CMK (cell line): ENCODE results near the gene TULP3.
"Not testable (repeated sequence)": the region's sequence is repeated elsewhere in the genome, so short reads cannot be mapped to it uniquely, and the experiment has no call there.

ENCODE experiments used
- DNase-seq: peaks from one replicate; pipeline ENCODE4 v3.0.0-alpha.2; 2010; ENCODE audit warnings: low read depth

TULP3 gene

DNA sequence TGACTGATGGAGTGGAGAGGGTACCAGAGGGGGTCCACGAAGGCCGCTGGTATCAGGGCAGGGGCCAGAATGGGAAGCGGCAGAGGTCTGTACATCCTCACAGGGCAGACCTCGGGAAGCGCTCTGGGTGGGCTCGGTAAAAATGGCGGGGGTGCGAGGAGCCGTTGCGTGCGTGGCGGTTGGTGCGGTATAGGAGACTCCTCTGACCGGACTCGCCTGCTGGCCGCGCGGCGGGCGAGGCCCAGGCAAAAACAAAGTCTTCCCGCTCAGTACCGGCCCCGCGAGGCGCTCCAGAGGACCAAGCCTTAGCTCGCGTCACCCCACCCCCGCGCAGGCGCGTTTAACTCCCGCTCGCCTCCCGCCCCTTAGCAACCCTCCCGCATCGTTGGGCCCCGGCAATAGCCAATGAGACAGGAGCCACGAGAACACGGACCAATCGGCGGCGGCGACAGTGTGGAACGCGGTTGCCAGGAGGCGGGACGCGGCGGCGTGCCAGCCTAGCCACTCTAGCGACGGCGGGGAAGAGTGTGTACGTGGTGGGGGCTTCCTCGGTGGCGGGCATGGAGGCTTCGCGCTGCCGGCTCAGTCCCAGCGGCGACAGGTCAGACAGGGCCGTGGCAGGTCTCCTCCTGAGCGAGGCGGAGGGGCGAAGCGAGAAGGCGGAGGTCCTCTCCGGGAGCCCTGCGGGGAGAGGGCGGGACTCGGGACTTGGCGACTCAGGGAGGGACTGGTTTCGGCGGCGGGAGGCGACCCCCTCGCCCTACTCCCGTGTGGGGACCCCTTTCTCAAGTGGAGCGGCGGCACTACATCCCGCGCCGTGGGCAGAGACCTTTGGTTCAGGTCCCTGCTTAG lies at the start of gene TULP3:
Gene TULP3 (plus strand): TSS at position 504 of the 852 bp plus-strand sequence. CDS start 57 bp downstream, at position 561.
- DNase-seq = peak; percentile 85

DNA sequence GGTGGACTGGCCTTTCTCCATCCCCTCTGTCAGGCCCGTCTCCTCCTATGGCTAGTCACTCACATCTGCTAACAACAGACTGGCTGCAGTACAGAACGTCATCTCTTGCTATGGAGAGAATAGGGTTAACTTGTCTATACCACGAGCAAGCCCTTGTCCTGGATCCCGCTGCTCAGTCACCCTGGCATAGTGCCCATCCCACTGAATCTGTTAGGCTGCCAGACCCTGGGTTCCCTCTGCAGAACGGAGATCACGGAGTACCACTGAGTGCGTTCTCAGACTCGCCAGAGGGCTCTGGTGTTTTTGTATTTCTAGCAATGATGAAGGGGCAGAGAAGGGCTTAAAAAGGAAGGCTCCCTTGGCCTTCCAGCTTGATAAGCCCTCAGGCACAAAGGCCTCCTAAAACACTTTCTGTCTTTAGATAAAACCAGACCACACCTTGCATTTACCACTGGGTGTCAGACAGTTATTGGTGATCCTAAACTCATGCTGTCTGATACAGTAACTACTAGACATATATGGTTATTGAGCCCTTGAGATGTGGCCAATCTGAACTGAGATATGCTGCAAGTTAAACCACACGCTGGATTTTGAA lies 49.5 kb upstream of the TULP3 start:
- no peak for DNase-seq

DNA sequence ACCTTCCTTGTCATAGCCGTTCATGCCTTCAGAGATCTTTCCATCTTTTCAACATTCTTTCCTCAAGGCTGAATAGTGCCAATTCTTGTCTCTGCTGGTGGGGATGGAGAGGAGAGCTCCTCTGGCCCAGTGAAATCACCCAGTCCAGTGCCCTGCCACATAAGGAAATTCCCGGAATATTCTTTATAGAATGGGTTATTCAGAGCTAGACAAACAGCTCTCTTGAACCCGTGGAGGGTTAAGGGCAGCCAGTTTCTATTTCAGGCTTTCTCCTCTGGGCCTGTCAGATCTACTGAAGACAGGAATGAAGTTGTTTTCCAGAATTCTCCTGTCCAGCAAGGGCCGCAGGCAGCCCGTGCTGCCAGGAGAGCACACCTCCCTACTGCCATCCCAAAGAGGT lies 47.7 kb upstream of the TULP3 start:
- DNase-seq = no peak

- no peak for DNase-seq
These were observed 45.9 kb upstream of the TULP3 start for GRCh38 chr12:2844786-2845185.

DNA sequence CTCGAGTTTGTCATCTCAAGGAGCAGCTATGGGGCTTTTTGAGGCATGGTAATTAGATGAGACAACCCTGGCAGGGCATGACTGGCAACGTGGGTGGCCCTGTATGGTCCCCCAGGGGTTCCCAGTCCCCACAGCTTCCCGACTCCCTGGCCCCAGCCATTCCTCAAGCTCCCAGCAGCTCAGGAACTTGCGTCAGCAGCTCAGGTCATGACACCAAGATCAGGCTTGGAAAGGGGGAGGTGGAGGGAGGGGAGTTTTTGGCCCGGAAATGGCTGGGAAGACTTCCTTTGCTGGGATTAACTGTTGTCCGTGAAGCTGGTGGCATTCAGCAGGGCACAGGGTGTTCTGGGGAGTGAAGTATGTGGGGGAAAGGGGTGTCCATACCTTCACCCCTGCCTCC lies 45.4 kb upstream of the TULP3 start:
- no peak for DNase-seq

- DNase-seq = no peak
These were observed 38.8 kb upstream of the TULP3 start for GRCh38 chr12:2851931-2852330.

- DNase-seq = no peak
These were observed 37.1 kb upstream of the TULP3 start for GRCh38 chr12:2853626-2854025.

DNA sequence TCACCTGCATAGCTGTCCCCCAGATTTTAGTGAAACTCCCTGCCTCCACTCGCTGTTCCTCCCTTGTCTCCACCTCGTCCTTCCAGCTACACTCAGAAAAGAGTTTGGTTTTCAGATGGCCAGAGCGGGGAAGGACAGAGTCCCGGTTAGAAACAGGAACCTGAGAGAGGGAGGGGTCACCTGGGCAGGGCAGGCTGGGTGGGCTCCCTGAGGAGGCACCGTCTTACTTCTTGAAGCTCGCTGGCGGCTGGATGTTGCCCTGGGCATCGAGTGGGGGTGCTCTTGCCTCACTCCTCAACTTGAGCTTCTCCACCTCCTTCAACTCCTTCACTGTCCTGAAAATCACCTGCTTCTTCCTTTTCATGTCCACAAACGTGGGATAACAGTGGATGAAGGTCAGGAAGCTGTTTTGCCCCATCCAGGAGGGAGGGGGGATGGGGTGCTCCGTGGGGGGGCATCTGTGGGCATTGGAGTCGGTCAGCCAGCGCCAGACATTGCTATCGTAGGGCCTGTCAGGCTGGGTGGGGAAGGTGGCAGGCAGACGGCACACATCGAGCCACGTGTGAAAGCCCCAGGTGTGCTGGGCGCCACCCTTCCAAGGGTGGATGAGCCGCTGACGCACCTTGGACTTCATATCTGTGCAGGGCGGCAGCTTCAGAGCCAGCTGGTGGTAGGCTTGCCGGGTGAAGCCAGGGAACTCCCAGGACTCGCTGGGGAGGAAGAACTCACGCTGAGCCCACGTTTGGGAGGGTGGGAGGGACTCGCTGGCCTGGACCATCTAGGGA lies 35.8 kb upstream of the TULP3 start:
- no peak for DNase-seq

- no peak for DNase-seq
These were observed 35.1 kb upstream of the TULP3 start for GRCh38 chr12:2855546-2855945.

DNA sequence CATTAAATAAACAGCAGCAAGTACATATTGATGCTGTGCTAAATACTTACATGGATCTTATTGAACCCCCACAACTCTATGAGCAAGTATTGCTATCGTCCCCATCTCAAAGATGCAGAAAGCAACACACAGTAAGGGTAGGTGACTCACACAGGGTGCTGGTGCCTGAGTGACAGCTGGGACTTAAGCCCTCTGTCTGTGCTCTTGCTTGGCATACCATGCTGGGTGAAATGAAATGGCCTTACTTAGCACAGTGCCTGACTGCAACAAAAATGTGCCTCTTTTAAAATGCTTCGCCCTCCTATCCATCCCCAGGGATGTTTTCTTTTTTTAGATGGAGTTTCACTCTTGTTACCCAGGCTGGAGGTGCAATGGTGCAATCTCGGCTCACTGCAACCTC lies 34.6 kb upstream of the TULP3 start:
- DNase-seq = no peak

DNA sequence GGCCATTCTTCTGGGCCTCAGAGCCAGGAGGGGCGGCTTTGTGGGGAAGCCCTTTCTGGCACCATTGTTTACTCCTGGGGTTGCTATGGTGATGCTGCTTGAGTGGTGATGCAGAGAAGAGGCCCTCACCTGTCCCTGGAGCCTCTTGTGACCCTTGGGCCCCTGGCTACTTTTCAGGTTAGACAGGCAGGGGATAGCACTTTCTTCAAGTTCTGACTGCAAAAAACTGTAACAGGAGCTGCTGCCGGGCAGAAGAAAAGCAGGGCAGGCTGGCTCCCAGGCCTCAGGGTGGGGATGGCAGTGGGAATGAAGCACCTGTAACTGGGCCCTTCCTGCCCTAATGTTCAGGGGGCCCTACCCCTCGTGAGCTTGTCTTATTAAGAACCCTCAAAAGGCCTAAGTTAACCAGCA lies 33.7 kb upstream of the TULP3 start, which contains the start of gene TEX52:
Gene TEX52 (minus strand): TSS at position 19 of the 411 bp plus-strand sequence. CDS start 13 bp downstream, at position 6.
- no peak for DNase-seq

GRCh38 chr12:2857576-2857975 lies 33.1 kb upstream of the TULP3 start:
- no peak for DNase-seq

DNA sequence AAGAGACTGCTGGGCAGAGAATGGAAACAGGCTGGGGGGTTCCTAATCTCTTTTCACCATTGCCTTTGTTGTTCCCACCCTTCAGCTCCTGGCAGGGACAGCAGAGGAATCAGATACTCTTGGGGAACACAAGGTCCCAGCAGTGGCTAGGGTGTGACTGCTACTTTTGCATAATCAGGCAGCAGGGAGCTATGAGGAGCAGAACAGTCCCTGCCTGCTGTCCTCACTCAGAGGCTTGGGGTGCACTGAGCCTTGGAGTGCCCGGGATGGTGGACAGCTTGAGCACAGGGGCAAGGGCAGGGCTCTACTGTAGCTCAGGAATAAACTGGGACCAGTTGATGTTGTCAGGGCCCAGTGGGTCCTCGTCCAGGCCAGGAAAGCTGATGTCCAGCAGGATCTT lies 32.4 kb upstream of the TULP3 start:
- DNase-seq = no peak

- no peak for DNase-seq
These were observed 31.7 kb upstream of the TULP3 start for GRCh38 chr12:2858944-2859421.

- no peak for DNase-seq
These were observed 30.5 kb upstream of the TULP3 start for GRCh38 chr12:2860170-2860569.

DNA sequence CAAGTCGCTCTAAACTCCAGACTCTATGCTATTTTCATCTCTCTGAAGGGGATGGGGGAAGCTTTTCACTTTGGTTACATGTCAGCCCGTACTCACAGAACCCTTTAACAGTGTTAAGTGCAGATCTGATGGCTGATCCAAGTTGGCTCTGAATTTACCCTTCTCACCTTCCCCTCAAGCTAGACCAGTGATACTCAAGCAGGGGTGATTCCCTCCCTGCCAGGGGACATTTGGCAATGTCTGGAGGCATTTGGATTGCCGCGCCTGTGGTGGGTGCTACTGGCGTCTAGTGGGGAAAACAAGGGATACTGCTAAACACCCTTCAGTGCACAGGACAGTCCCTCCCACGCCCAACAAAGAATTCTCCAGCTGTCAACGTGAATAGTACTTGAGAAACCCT lies 27.8 kb upstream of the TULP3 start:
- DNase-seq = no peak

DNA sequence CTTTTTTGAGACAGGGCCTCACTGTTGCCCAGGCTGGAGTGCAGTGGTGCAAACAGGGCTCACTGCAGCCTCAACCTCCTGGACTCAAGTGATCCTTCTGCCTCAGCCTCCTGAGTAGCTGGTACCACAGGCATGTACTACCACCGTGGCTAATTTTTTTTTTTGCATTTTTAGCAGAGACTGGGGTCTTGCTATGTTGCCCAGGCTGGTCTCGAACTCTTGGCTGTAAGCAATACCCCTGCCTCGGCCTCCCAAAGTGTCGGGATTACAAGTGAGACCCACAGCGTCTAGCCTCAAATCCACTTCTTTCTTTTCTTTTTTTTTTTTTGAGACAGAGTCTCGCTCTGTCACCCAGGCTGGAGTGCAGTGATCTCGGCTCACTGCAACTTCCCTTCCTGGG lies 27.3 kb upstream of the TULP3 start:
- not testable (repeated sequence) for DNase-seq

GRCh38 chr12:2864198-2864597 lies 26.5 kb upstream of the TULP3 start:
- DNase-seq = no peak

DNA sequence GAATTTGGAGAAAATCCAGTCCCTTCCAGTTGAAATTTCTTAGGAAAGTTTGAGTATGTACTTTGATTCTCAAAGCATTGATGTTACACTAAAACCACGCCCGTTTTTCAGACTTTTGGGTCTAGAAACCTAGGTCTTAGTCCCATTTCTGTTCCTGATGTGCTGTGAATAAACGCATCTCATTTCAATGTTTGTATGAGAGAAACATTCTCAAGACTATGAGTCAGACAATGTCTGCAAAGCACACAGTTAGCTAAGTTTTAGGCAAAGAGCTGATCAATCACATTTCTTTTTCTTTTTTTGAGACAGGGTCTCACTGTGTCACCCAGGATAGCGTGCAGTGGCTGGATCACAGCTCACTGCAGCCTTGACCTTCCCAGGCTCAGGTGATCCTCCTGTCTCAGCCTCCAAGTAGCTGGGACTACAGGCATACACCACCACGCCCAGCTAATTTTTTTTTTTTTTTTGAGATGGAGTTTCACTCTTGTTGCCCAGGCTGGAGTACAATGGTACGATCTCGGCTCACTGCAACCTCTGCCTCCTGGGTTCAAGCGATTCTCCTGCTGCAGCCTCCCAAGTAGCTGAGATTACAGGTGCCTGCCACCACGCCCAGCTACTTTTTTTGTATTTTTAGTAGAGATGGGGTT lies 21.6 kb upstream of the TULP3 start:
- DNase-seq = not testable (repeated sequence)

DNA sequence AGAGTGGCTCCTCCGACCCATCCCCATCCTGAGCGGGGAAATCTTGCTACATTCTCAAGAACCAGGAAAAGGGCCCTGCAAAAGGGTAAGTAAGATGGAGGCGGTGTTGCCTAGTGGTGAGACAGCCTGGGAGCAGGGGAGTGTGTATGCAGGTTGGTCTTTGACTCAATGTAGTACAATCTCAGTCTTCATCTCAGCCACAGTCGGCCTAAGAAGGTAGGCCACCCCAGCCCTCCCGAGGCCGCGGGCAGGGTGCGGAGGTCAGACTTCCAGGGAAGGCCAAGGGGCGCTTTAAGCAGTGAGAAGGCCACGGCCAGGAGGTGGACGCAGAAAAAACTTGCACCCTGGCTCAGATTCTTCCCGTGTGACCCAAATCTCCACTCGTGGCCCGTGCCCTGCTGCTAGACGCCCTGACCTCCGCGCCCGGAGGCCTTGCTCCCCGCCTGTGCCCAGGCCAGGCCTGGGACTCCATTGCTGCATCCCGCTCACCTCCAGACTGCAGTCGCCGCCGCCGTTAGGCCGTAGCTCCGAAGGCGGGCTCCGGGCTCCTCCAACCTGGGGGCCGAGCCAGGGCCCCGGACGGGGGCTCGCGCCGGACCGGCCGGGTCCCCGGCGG lies 14.2 kb upstream of the TULP3 start:
- DNase-seq = no peak
